K562 (cell line): Measurements from ENCODE around the gene HOXD1. TPM values are rescaled to one million over a fixed set of nuclear protein-coding genes. Genes with fewer than 3 reads are reported as not detected.

Experiments
- microRNA counts: library from miRNA; unstranded; fragments of <30 nt; microRNA quantifications from one replicate; lab custom pipeline; 2016
- microRNA-seq: library from miRNA; unstranded; fragments of <30 nt; microRNA quantifications from one replicate; pipeline ENCODE4, GENCODE V29; 2018; ENCODE audit warnings: borderline microRNAs expressed
- polyA plus RNA-seq, 8 experiments: library from polyadenylated mRNA; depleted of rRNA in 4 of 8; stranded (reverse) in 5 of 8; unstranded in 3 of 8; fragments of >200 nt; fragmentation: Nextera tagmentation in 2 of 8; fragmentation: Illumina TruSeq in 1 of 8; extraction: Ambion mirVana in 2 of 8; extraction: Trizol in 1 of 8; gene quantifications; 2 replicates each; pipeline versions ENCODE4 v1.2.1 to v1.2.3, GENCODE V29; 2011 to 2014; ENCODE audit warnings: inconsistent platforms in 1 of 8, missing spikeins in 1 of 8
- small RNA-seq: library from RNA; depleted of rRNA; stranded (forward); fragments of <200 nt; gene quantifications from one replicate; pipeline ENCODE3, GENCODE V24; 2014
- total RNA-seq, 7 experiments: library from RNA; depleted of rRNA in 6 of 7; stranded (reverse); fragments of >200 nt in 6 of 7; fragmentation: Illumina TruSeq in 2 of 7; extraction: Trizol in 2 of 7; gene quantifications; 2 replicates each; pipeline versions ENCODE4 v1.2.1 to v1.2.3, GENCODE V29; 2011 to 2021; ENCODE audit warnings: low replicate concordance in 1 of 7

Gene HOXD1
- total and polyA plus RNA-seq, 9 of the 15 experiments (the other 6 are each of a cell fraction or from before 2014, with no cell fraction given) = not detected

MicroRNAs encoded within 50 kb of the gene (microRNA counts, 767-probe panel; counts per million panel counts)
- not detected for microRNA hsa-miR-10b-5p (lab: Ali Mortazavi, UCI)

Small RNA genes within 50 kb of the gene (microRNA-seq; reads per million reads assigned to microRNA genes)
- gene MIR10B = 4.6 reads per million, percentile 44 among the genes with 10 or more reads in this experiment

Small RNA genes within 50 kb of the gene (small RNA-seq; reads per million reads assigned to genes)
- 32.4 reads per million, percentile 97 among the genes with 10 or more reads in this experiment for gene MIR10B

Other genes with a start within 250 kb of the HOXD1 start
Only the 7 nearest of the 11 such genes appear.
- not detected in 2 replicates for gene HOXD11, start 81.4 kb upstream of the HOXD1 start, total RNA-seq (2014; rRNA removed)
- gene HOXD11, start 81.4 kb upstream of the HOXD1 start, total RNA-seq (2014; rRNA removed; fragmentation: Illumina TruSeq; extraction: Trizol) = not detected in 2 replicates
- not detected in 2 replicates for gene HOXD11, start 81.4 kb upstream of the HOXD1 start, total RNA-seq (2015; rRNA removed; fragmentation: Illumina TruSeq; extraction: Trizol)
- not detected in 2 replicates for gene HOXD11, start 81.4 kb upstream of the HOXD1 start, total RNA-seq (2021)
- not detected in 2 replicates for gene HOXD11, start 81.4 kb upstream of the HOXD1 start, polyA plus RNA-seq (2011; rRNA removed)
- not detected in 2 replicates for gene HOXD11, start 81.4 kb upstream of the HOXD1 start, polyA plus RNA-seq (2014; fragmentation: Illumina TruSeq; extraction: Trizol)
- not detected for gene HOXD11, start 81.4 kb upstream of the HOXD1 start, polyA plus RNA-seq (2014; fragmentation: Nextera tagmentation; extraction: Ambion mirVana)
- gene HOXD11, start 81.4 kb upstream of the HOXD1 start, polyA plus RNA-seq (2014; rRNA removed) = not detected in 2 replicates
- gene HOXD10, start 71.9 kb upstream of the HOXD1 start, total RNA-seq (2014; rRNA removed) = not detected in 2 replicates
- not detected in 2 replicates for gene HOXD10, start 71.9 kb upstream of the HOXD1 start, total RNA-seq (2014; rRNA removed; fragmentation: Illumina TruSeq; extraction: Trizol)
- gene HOXD10, start 71.9 kb upstream of the HOXD1 start, total RNA-seq (2015; rRNA removed; fragmentation: Illumina TruSeq; extraction: Trizol) = not detected in 2 replicates
- not detected in 2 replicates for gene HOXD10, start 71.9 kb upstream of the HOXD1 start, total RNA-seq (2021)
- gene HOXD10, start 71.9 kb upstream of the HOXD1 start, polyA plus RNA-seq (2011; rRNA removed) = not detected in 2 replicates
- gene HOXD10, start 71.9 kb upstream of the HOXD1 start, polyA plus RNA-seq (2014; fragmentation: Illumina TruSeq; extraction: Trizol) = not detected in 2 replicates
- gene HOXD10, start 71.9 kb upstream of the HOXD1 start, polyA plus RNA-seq (2014; fragmentation: Nextera tagmentation; extraction: Ambion mirVana) = not detected
- gene HOXD10, start 71.9 kb upstream of the HOXD1 start, polyA plus RNA-seq (2014; rRNA removed) = not detected in 2 replicates
- gene HOXD9, start 65.9 kb upstream of the HOXD1 start, total RNA-seq (2014; rRNA removed) = not detected in 2 replicates
- not detected in 2 replicates for gene HOXD9, start 65.9 kb upstream of the HOXD1 start, total RNA-seq (2014; rRNA removed; fragmentation: Illumina TruSeq; extraction: Trizol)
- not detected in 2 replicates for gene HOXD9, start 65.9 kb upstream of the HOXD1 start, total RNA-seq (2015; rRNA removed; fragmentation: Illumina TruSeq; extraction: Trizol)
- gene HOXD9, start 65.9 kb upstream of the HOXD1 start, total RNA-seq (2021) = not detected in 2 replicates
- gene HOXD9, start 65.9 kb upstream of the HOXD1 start, polyA plus RNA-seq (2011; rRNA removed) = not detected in 2 replicates
- not detected in 2 replicates for gene HOXD9, start 65.9 kb upstream of the HOXD1 start, polyA plus RNA-seq (2014; fragmentation: Illumina TruSeq; extraction: Trizol)
- not detected for gene HOXD9, start 65.9 kb upstream of the HOXD1 start, polyA plus RNA-seq (2014; fragmentation: Nextera tagmentation; extraction: Ambion mirVana)
- not detected in 2 replicates for gene HOXD9, start 65.9 kb upstream of the HOXD1 start, polyA plus RNA-seq (2014; rRNA removed)
- gene HOXD8, start 59.0 kb upstream of the HOXD1 start, total RNA-seq (2014; rRNA removed) = not detected in 2 replicates
- gene HOXD8, start 59.0 kb upstream of the HOXD1 start, total RNA-seq (2014; rRNA removed; fragmentation: Illumina TruSeq; extraction: Trizol) = 0.15 TPM in 1 of 2 replicates, not detected in the other
- not detected in 2 replicates for gene HOXD8, start 59.0 kb upstream of the HOXD1 start, total RNA-seq (2015; rRNA removed; fragmentation: Illumina TruSeq; extraction: Trizol)
- gene HOXD8, start 59.0 kb upstream of the HOXD1 start, total RNA-seq (2021) = not detected in 2 replicates
- gene HOXD8, start 59.0 kb upstream of the HOXD1 start, polyA plus RNA-seq (2011; rRNA removed) = not detected in 2 replicates
- not detected in 2 replicates for gene HOXD8, start 59.0 kb upstream of the HOXD1 start, polyA plus RNA-seq (2014; fragmentation: Illumina TruSeq; extraction: Trizol)
- under 1 TPM in 1 of 2 experiments, not detected in 1; 0.04 TPM for gene HOXD8, start 59.0 kb upstream of the HOXD1 start, polyA plus RNA-seq (2014; fragmentation: Nextera tagmentation; extraction: Ambion mirVana)
- gene HOXD8, start 59.0 kb upstream of the HOXD1 start, polyA plus RNA-seq (2014; rRNA removed) = 0.30 TPM in 1 of 2 replicates, not detected in the other
- gene HOXD4, start 37.1 kb upstream of the HOXD1 start, total RNA-seq (2014; rRNA removed) = not detected in 2 replicates
- not detected in 2 replicates for gene HOXD4, start 37.1 kb upstream of the HOXD1 start, total RNA-seq (2014; rRNA removed; fragmentation: Illumina TruSeq; extraction: Trizol)
- gene HOXD4, start 37.1 kb upstream of the HOXD1 start, total RNA-seq (2015; rRNA removed; fragmentation: Illumina TruSeq; extraction: Trizol) = not detected in 2 replicates
- not detected in 2 replicates for gene HOXD4, start 37.1 kb upstream of the HOXD1 start, total RNA-seq (2021)
- gene HOXD4, start 37.1 kb upstream of the HOXD1 start, polyA plus RNA-seq (2011; rRNA removed) = not detected in 2 replicates
- not detected in 2 replicates for gene HOXD4, start 37.1 kb upstream of the HOXD1 start, polyA plus RNA-seq (2014; fragmentation: Illumina TruSeq; extraction: Trizol)
- gene HOXD4, start 37.1 kb upstream of the HOXD1 start, polyA plus RNA-seq (2014; fragmentation: Nextera tagmentation; extraction: Ambion mirVana) = not detected
- not detected in 2 replicates for gene HOXD4, start 37.1 kb upstream of the HOXD1 start, polyA plus RNA-seq (2014; rRNA removed)
- not detected in 2 replicates for gene HOXD3, start 31.4 kb upstream of the HOXD1 start, total RNA-seq (2014; rRNA removed)
- gene HOXD3, start 31.4 kb upstream of the HOXD1 start, total RNA-seq (2014; rRNA removed; fragmentation: Illumina TruSeq; extraction: Trizol) = not detected in 2 replicates
- gene HOXD3, start 31.4 kb upstream of the HOXD1 start, total RNA-seq (2015; rRNA removed; fragmentation: Illumina TruSeq; extraction: Trizol) = not detected in 2 replicates
- not detected in 2 replicates for gene HOXD3, start 31.4 kb upstream of the HOXD1 start, total RNA-seq (2021)
- gene HOXD3, start 31.4 kb upstream of the HOXD1 start, polyA plus RNA-seq (2011; rRNA removed) = not detected in 2 replicates
- not detected in 2 replicates for gene HOXD3, start 31.4 kb upstream of the HOXD1 start, polyA plus RNA-seq (2014; fragmentation: Illumina TruSeq; extraction: Trizol)
- not detected for gene HOXD3, start 31.4 kb upstream of the HOXD1 start, polyA plus RNA-seq (2014; fragmentation: Nextera tagmentation; extraction: Ambion mirVana)
- not detected in 2 replicates for gene HOXD3, start 31.4 kb upstream of the HOXD1 start, polyA plus RNA-seq (2014; rRNA removed)
- gene MTX2, start 80.8 kb downstream of the HOXD1 start, total RNA-seq (2014; rRNA removed) = 79.7 and 197 TPM in 2 replicates
- gene MTX2, start 80.8 kb downstream of the HOXD1 start, total RNA-seq (2014; rRNA removed; fragmentation: Illumina TruSeq; extraction: Trizol) = 88.4 and 99.1 TPM in 2 replicates
- gene MTX2, start 80.8 kb downstream of the HOXD1 start, total RNA-seq (2015; rRNA removed; fragmentation: Illumina TruSeq; extraction: Trizol) = 81.0 and 88.0 TPM in 2 replicates
- gene MTX2, start 80.8 kb downstream of the HOXD1 start, total RNA-seq (2021) = 70.2 and 70.4 TPM in 2 replicates
- 147 and 160 TPM in 2 replicates for gene MTX2, start 80.8 kb downstream of the HOXD1 start, polyA plus RNA-seq (2011; rRNA removed)
- 170 and 183 TPM in 2 replicates for gene MTX2, start 80.8 kb downstream of the HOXD1 start, polyA plus RNA-seq (2014; fragmentation: Illumina TruSeq; extraction: Trizol)
- 10 to 100 TPM; 38.1 to 60.3 TPM for gene MTX2, start 80.8 kb downstream of the HOXD1 start, polyA plus RNA-seq (2014; fragmentation: Nextera tagmentation; extraction: Ambion mirVana)
- 128 and 146 TPM in 2 replicates for gene MTX2, start 80.8 kb downstream of the HOXD1 start, polyA plus RNA-seq (2014; rRNA removed)